GM19395 (cell line): ENCODE data around the gene UGT1A6.
"Not testable (repeated sequence)": the region's sequence is repeated elsewhere in the genome, so short reads cannot be mapped to it uniquely, and the experiment has no call there.

ENCODE experiments used
- ATAC-seq: cut with Tn5 transposase; IDR thresholded peaks from one replicate; pipeline ENCODE4 v1.9.1; 2021; ENCODE audit warnings: mild to moderate bottlenecking, moderate library complexity; ENCODE audit not compliant: unreplicated experiment

The UGT1A6 gene

GRCh38 chr2:233714121-233714520 is 21.4 kb downstream of the UGT1A6 start:
- no peak for ATAC-seq

- no peak for ATAC-seq
These were observed 25.9 kb downstream of the UGT1A6 start, which contains the start of gene UGT1A4 for GRCh38 chr2:233718552-233718951. Gene UGT1A4 (plus strand): TSS chr2:233718736. CDS start chr2:233718821, 85 bp downstream.

- no peak for ATAC-seq
These were observed 36.1 kb downstream of the UGT1A6 start, which contains the start of gene UGT1A3 for GRCh38 chr2:233728723-233729301. Gene UGT1A3 (plus strand): TSS chr2:233729042. CDS start chr2:233729127, 85 bp downstream.

GRCh38 chr2:233736868-233737653 is 44.4 kb downstream of the UGT1A6 start:
- ATAC-seq, result not testable (repeated sequence)

GRCh38 chr2:233740870-233741269 is 48.2 kb downstream of the UGT1A6 start:
- ATAC-seq, result no peak

GRCh38 chr2:233743464-233744259 is 51.0 kb downstream of the UGT1A6 start:
- no peak for ATAC-seq

- ATAC-seq, result no peak
These were observed 52.5 kb downstream of the UGT1A6 start for GRCh38 chr2:233745073-233745755.

GRCh38 chr2:233745838-233746237 is 53.1 kb downstream of the UGT1A6 start:
- ATAC-seq, result not testable (repeated sequence)

GRCh38 chr2:233746475-233747282 is 54.0 kb downstream of the UGT1A6 start:
- ATAC-seq, result no peak

- ATAC-seq, result no peak
These were observed 54.5 kb downstream of the UGT1A6 start for GRCh38 chr2:233747283-233747544.

GRCh38 chr2:233750689-233751088 is 58.0 kb downstream of the UGT1A6 start:
- not testable (repeated sequence) for ATAC-seq

GRCh38 chr2:233751212-233752009 is 58.7 kb downstream of the UGT1A6 start:
- ATAC-seq, result not testable (repeated sequence)

GRCh38 chr2:233754872-233755611 is 62.4 kb downstream of the UGT1A6 start:
- ATAC-seq, result no peak

- ATAC-seq, result no peak
These were observed 63.9 kb downstream of the UGT1A6 start for GRCh38 chr2:233756429-233757081.

- ATAC-seq, result no peak
These were observed 65.5 kb downstream of the UGT1A6 start for GRCh38 chr2:233758141-233758540.

GRCh38 chr2:233758849-233759248 is 66.2 kb downstream of the UGT1A6 start:
- ATAC-seq, result no peak

GRCh38 chr2:233760043-233760442 is 67.4 kb downstream of the UGT1A6 start, which contains the start of gene UGT1A1:
Gene UGT1A1 (plus strand): TSS chr2:233760270. CDS start chr2:233760288, 18 bp downstream.
- ATAC-seq, result no peak
